TTC549 (cell line): ENCODE data around the gene OR2A7.
"Not testable (repeated sequence)": the region's sequence is repeated elsewhere in the genome, so short reads cannot be mapped to it uniquely, and the experiment has no call there.

ENCODE experiments used
- FAIRE-seq: peaks from 2 replicates; lab custom pipeline; 2012; peaks lifted over from hg19 to GRCh38; lab: Jason Lieb, UNC

The OR2A7 gene

DNA sequence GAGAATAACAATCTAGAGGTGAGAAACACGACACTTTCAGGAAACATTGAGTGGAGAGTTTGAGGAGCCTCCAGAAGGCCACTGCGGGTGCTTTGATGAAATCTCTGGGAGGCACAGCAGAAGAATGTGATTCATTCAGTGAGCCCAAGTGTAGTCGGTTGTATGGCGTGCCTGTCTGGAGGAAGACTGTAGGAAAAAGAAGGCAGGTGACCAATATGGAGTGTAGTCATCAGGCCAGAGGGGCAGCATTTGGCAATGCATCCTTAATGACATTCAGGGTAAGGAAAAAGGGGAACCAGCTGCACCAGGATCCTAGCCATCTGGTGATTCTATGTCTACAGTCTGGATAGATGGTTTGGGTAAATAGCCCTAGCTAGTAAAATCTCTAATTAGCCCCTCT lies 12.3 kb downstream of the OR2A7 start:
- not testable (repeated sequence) for FAIRE-seq

DNA sequence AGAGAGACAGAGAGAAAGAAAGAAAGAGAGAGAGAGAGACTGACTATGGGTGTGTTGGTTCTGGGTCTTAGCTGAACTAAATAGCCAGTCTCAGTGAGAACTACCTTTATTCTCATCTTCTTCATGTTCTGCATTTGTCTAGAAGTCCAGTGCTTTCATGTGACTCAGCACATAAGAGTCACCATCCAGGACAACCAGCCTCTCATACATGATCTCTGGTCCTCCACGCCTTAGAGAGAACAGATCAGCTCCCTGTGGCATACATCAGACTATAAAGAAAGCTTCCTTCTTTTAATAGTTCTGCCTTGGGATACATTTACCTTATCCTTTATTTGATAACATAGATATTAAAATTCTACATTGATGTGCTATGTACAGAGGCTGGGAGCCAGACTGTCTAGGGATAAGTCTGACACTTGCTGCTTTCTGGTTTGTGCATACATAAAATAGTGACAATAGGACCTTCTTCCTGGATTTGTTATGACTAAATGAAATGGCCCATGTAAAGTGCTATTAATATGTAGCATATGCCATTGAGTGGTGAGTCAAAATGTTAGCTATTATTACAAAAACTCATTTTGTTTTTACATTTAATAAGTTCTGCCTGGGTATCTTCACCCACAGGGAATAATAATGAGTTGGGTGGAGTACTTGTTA lies 16.8 kb downstream of the OR2A7 start:
- not testable (repeated sequence) for FAIRE-seq

DNA sequence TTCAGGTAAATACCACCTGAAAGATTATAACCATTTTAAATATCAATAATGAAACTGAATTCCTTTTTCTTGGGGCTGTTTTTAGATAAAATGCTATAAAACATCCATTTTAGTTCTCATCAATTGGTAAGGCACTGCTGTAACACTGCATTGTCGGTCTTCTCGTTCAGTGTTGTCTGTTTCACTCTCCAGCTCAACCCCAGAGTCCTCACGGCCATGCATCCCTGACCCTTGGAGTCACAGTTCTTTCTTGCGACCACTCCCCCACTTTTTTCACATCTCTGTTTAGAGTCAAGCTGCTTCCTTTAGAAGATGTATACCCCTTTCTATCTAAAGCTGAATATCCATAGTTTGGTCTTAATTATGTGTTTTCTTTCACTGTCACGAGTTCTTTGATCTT lies 17.6 kb downstream of the OR2A7 start:
- FAIRE-seq = not testable (repeated sequence)

DNA sequence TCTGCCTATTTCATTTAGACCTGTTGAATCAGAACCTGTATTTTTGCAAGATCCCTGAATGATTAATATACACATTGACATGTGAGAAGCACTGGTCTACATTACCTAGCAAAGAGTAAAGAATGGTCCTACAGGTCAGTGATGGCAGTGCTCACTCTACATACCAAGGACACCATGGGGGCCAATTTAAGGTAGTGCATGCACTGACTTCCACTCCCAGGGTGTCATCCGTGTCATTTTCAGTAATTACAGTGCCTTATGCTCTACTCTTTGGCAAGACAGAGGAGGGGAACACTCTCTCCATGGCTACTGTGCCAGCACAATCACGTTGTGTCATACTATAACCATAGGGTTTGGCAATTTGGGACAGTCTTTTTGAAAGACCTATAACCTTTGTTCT lies 19.2 kb downstream of the OR2A7 start:
- not testable (repeated sequence) for FAIRE-seq

DNA sequence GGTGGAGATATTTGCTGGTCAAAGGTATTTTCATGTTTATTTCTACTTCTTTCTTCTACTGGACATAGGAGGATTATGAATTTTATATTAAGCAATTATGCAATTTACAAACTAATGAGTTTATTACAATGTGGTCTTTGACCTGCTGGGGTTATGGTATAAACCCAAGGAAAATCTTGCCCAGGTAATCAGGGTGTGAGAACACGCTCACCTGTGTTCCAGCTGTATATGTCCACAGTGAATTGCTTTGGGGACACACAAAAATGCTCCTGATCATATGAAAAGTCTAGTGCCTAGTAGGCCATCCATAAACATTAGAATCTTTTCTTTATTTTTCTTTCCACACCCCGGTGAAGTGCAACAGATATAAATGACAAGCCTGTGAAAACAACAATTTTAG lies 25.2 kb downstream of the OR2A7 start, which contains the start of gene OR2A42:
TSS of gene OR2A42 (minus strand) at position 241 of the 400 bp plus-strand sequence. CDS start 6,762 bp downstream, outside the sequence.
- FAIRE-seq = not testable (repeated sequence)

DNA sequence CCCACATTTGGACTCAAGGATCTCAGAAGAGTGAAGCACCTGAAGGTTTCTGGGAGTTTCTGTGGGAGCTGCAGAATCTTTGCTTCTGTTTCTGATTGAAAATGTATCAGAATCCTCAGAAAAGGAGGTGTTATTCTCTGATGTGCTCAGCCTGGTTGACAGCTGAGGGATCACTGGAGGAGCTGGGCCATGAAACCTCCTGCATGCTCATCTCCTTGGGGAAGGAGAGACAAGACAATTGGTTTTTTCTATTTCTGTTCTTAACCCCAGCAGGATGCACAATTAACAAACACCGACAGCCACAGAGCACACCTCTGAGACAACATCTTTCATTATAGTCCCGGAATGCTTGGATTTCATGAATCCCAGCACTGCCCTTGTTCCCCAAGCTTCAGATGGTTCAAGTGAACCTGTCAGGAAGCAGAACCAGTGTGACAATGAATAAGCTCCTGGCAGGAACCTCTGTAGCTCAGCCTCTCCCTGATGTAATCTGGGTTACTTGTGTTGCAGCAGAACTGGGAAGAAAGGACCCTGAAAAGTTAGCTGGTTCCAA lies 26.0 kb downstream of the OR2A7 start:
- not testable (repeated sequence) for FAIRE-seq

DNA sequence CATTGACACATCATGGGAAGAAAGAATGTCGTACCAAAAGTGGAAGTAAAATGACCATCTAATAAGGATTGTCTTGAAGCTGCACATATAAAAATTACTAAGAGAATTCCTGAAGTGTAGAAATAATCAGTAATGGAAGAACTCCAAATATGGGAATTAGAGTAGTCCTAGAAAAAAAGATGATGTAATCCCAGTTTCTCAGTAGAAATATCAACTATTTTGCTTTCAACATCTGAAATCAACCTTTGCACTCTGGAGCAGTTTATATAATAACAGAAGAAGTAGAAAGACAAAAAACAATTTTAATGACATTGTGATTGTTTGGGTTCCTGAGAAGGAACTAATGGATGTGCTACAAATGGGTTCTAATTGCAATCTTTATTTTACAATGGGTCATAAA lies 31.6 kb downstream of the OR2A7 start:
- not testable (repeated sequence) for FAIRE-seq

DNA sequence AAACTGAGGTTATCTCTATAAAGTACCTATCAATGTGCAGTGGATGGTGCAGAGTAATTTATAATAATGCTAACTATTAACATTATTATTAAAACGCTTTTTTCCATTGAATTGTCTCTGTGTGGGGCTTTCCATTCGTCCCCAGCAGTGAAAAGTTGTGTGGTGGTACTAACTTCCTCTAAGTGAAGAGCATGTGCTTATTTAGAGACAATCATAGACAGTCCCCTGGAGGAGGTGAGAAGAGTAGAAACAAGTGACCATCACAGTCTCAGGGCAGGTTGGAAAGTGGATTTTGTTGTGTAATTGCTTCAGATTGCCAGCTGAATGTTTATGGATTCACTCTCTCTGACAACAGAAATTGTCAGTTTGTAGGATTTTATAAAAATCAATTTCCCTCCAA lies 33.6 kb downstream of the OR2A7 start:
- FAIRE-seq = not testable (repeated sequence)

DNA sequence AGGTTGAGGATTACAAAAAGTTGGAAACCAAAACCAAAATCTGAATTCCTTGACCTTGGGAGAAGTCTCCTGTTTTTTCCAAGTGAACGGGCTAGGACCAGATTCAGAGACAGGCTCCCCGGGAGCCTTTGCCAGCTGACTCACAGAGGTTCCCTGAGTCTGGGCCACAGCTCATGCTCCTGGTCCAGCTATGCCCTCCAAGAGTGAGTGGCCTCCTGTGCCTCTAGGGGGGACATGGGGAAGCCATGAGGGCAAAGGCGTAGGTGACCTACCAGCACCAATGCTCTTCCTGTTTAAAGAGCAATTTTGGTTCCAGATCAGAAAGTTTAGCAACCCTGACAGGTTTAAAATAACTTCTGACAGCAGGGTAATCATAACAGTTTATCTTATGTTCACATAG lies 35.8 kb downstream of the OR2A7 start:
- FAIRE-seq = not testable (repeated sequence)

DNA sequence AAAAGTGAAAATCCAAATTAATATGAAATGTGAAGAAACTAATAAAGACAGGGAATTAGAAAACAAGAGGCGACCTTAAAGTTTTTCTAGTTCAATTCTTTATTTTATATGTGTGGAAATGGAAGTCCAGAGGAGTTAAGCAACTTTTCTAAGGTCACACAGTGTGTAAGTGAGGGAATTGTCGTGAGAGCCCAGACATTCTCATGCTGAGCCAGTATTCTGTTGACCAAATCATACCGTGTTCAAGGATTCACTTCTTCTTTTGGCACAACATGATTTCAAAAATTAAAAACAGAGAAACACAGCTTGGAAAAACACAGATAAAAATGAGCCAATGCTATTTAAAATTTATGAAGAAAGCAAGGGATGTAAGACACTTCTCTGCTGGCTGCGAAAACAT lies 37.7 kb downstream of the OR2A7 start:
- not testable (repeated sequence) for FAIRE-seq

DNA sequence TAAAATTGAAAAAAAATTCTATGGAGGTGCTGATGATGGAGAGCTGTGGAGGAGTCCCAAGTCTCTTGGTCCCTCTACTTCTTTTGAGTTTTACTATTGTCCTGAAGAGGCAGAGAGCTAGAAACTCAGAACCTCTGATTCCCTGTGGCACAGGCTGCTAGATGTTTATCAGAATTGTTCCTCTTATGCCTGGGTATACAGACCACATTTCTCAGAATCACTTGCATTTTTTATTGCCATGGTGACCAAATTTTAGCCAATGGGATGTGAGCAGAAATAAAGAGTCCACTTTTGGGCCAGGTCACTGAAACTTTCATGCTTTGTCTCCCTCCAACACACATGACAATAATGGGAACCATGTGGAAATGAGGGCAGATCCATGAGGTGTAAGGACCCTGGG lies 40.9 kb downstream of the OR2A7 start:
- FAIRE-seq = not testable (repeated sequence)

DNA sequence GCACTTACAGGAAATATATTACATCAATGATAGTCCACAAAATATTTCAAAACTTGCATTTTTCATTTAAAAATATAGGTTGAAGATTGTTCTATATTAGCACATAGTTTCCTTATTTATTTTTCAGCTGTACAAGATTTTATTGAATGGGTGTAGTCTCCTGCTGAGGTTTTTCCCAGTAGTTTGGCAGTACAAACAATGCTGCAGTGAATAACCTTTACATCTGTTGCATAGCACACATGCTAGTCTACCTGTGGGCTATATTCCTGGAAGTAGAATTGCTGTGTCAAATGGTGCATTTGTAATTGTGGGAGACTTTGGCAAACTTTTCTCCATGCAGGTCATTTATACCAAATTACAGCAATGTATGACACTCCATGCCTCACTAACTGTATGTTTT lies 44.1 kb downstream of the OR2A7 start:
- not testable (repeated sequence) for FAIRE-seq

DNA sequence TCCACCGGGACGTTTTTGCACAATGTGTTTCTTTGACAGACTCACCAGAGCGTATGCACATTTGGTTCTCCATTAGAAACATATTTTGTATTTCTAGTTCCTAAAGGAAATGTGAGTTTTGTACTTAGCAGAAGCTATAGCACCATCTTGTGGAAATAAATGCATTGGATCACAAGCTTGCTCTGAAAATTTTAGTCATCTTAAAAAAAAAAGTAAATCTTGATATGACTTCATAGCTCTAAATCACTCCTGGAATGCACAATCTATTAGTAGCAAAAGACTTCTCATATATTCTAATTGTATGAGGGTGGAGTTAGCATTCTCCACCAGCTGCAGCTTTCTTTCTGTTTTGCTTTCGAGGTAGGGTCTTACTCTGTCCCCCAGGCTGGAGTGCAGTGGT lies 45.4 kb downstream of the OR2A7 start:
- not testable (repeated sequence) for FAIRE-seq

DNA sequence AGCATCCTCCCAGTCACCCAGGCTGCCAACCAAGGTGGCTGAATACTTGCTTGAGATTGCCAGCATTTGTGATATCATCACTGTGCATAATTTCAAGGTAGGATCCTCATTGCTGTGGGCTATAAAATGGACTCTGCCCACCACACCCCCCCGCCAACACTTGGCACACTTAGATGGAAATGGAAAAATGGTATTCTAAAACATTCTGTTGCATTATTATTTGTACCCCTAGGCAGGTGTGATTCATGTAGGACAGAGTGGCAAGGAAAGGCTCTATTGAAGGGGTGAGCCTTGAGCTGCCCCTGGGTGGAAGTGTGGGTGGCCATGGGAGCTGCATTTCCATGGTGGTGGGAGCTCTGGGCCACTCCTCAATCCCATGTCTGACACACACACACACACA lies 46.0 kb downstream of the OR2A7 start:
- not testable (repeated sequence) for FAIRE-seq

DNA sequence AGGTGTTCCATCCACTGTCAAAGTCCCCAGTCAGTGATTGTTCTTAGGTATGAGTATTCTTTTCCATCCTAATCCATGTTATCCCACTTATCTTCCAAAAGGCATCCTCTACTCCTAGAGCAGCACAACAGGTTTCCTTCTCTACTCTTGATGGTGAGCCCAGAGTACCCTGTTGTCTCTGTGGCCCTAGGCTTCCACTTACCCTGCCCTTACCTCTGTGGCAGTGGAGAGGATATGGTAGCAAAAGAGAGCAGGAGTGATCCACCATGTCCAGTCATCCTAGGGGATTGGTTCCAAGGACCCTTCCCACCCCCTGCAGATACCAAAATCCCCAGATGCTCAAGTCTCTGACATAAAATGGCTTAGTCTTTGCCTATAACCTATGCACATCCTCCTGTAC lies 47.4 kb downstream of the OR2A7 start:
- not testable (repeated sequence) for FAIRE-seq
